HEK293 (cell line): Measurements from ENCODE around the gene EIF4E1B.
A peak's percentile ranks its signal among the peaks of the same experiment; 100 is the strongest.

Experiments used
- CTCF ChIA-PET: fragments of 350-600 bp; formaldehyde crosslinking; extraction: SDS; loops from one replicate; lab custom pipeline; 2021; ENCODE audit warnings: antibody characterized with exemption; lab: Yijun Ruan, JAX
- POLR2A ChIA-PET: fragments of 300-600 bp; formaldehyde crosslinking; extraction: SDS; loops from one replicate; lab custom pipeline; 2020; ENCODE audit warnings: antibody characterized with exemption, inconsistent platforms; lab: Yijun Ruan, JAX
- H3K27ac ChIP-seq: fragments of 200-500 bp; sonication (Bioruptor generic); 2 replicates; pipeline ENCODE4 v1.5.1; 2014; ENCODE audit warnings: low read depth, low read length, control low read depth, inconsistent platforms; ENCODE audit errors: extremely low read depth
- H3K36me3 ChIP-seq, 2 experiments: fragments of 200-500 bp in 1 of 2; sonication (Bioruptor generic) in 1 of 2; 1 replicate in 1 of 2; 2 replicates in 1 of 2; pipeline ENCODE4 v1.5.1; 2014 to 2017; ENCODE audit warnings: inconsistent platforms in 2 of 2, low read length in 2 of 2; ENCODE audit not compliant: control insufficient read depth in 2 of 2, insufficient read depth in 1 of 2
- H3K4me1 ChIP-seq: fragments of 200-500 bp; sonication (Bioruptor generic); 2 replicates; pipeline ENCODE4 v1.5.1; 2014; ENCODE audit warnings: mild to moderate bottlenecking, low read length, inconsistent platforms; ENCODE audit not compliant: control insufficient read depth, insufficient read depth
- H3K4me3 ChIP-seq: 2 replicates; pipeline ENCODE4 v1.5.1; 2011; ENCODE audit warnings: low read depth, mild to moderate bottlenecking, control low read depth, low read length, moderate library complexity
- H3K9me3 ChIP-seq: fragments of 200-500 bp; sonication (Bioruptor generic); 2 replicates; pipeline ENCODE4 v1.5.1; 2014; ENCODE audit warnings: low read depth, low read length, inconsistent platforms; ENCODE audit not compliant: control insufficient read depth, insufficient read depth
- BCL11A ChIP-seq: fragments of 450-650 bp; formaldehyde crosslinking; IDR thresholded peaks from 2 replicates; pipeline ENCODE4 v1.5.1; 2016; ENCODE audit warnings: low read depth, missing biosample characterization, missing genetic modification characterization
- PRDM1 ChIP-seq: fragments of 450-650 bp; formaldehyde crosslinking; IDR thresholded peaks from 2 replicates; pipeline ENCODE4; 2016; ENCODE audit warnings: missing biosample characterization, missing genetic modification characterization
- ZEB2 ChIP-seq: fragments of 450-650 bp; formaldehyde crosslinking; IDR thresholded peaks from 2 replicates; pipeline ENCODE4 v1.5.1; 2016; ENCODE audit warnings: missing biosample characterization, missing genetic modification characterization
- ZNF169 ChIP-seq: fragments of 450-650 bp; formaldehyde crosslinking; IDR thresholded peaks from 2 replicates; pipeline ENCODE4 v1.5.1; 2016; ENCODE audit warnings: missing biosample characterization, missing genetic modification characterization
- ZNF239 ChIP-seq: fragments of 450-650 bp; formaldehyde crosslinking; IDR thresholded peaks from 2 replicates; pipeline ENCODE4 v1.5.1; 2016; ENCODE audit warnings: missing biosample characterization, missing genetic modification characterization
- ZNF266 ChIP-seq: fragments of 450-650 bp; formaldehyde crosslinking; IDR thresholded peaks from 2 replicates; pipeline ENCODE4 v1.5.1; 2016; ENCODE audit warnings: missing biosample characterization, missing genetic modification characterization, low read depth
- ZNF341 ChIP-seq: fragments of 450-650 bp; formaldehyde crosslinking; IDR thresholded peaks from 2 replicates; pipeline ENCODE4; 2016; ENCODE audit warnings: low read depth, missing biosample characterization, missing genetic modification characterization
- ZNF473 ChIP-seq: fragments of 450-650 bp; formaldehyde crosslinking; IDR thresholded peaks from 2 replicates; pipeline ENCODE4 v1.5.1; 2017; ENCODE audit warnings: missing biosample characterization, missing genetic modification characterization
- ZNF514 ChIP-seq: fragments of 450-650 bp; formaldehyde crosslinking; IDR thresholded peaks from 2 replicates; pipeline ENCODE4 v1.5.1; 2016; ENCODE audit warnings: missing biosample characterization, missing genetic modification characterization
- ZNF560 ChIP-seq: fragments of 450-650 bp; formaldehyde crosslinking; IDR thresholded peaks from 2 replicates; pipeline ENCODE4 v1.5.1; 2017; ENCODE audit warnings: missing biosample characterization, missing genetic modification characterization, borderline replicate concordance
- ZNF626 ChIP-seq: fragments of 450-650 bp; sonication (Bioruptor Pico); formaldehyde crosslinking; IDR thresholded peaks from 2 replicates; pipeline ENCODE4 v1.5.1; 2018; ENCODE audit warnings: missing biosample characterization, missing genetic modification characterization, inconsistent platforms
- ZNF670 ChIP-seq: fragments of 450-650 bp; formaldehyde crosslinking; IDR thresholded peaks from 2 replicates; pipeline ENCODE4 v1.5.1; 2016; ENCODE audit warnings: missing biosample characterization, missing genetic modification characterization, low read depth
- ZNF791 ChIP-seq: fragments of 450-650 bp; formaldehyde crosslinking; IDR thresholded peaks from 2 replicates; pipeline ENCODE4 v1.5.1; 2016; ENCODE audit warnings: missing biosample characterization, missing genetic modification characterization
- ZSCAN23 ChIP-seq: fragments of 450-650 bp; formaldehyde crosslinking; IDR thresholded peaks from 2 replicates; pipeline ENCODE4 v1.5.1; 2016; ENCODE audit warnings: missing biosample characterization, missing genetic modification characterization
- TF ChIP-seq, protein P1 (sequence below): fragments of 450-650 bp; formaldehyde crosslinking; IDR thresholded peaks from 2 replicates; pipeline ENCODE4 v1.5.1; 2016; ENCODE audit warnings: missing biosample characterization, missing genetic modification characterization
- TF ChIP-seq, protein P2 (sequence below): fragments of 450-650 bp; formaldehyde crosslinking; IDR thresholded peaks from 2 replicates; pipeline ENCODE4 v1.5.1; 2016; ENCODE audit warnings: missing biosample characterization, missing genetic modification characterization
- TF ChIP-seq, protein P3 (sequence below): fragments of 450-650 bp; formaldehyde crosslinking; IDR thresholded peaks from 2 replicates; pipeline ENCODE4 v1.5.1; 2016; ENCODE audit warnings: missing biosample characterization, missing genetic modification characterization, low read depth
- TF ChIP-seq, protein P4 (sequence below): fragments of 450-650 bp; formaldehyde crosslinking; IDR thresholded peaks from 2 replicates; pipeline ENCODE4 v1.5.0; 2017; ENCODE audit warnings: missing biosample characterization, missing genetic modification characterization, borderline replicate concordance
- TF ChIP-seq, protein P5 (sequence below): fragments of 450-650 bp; formaldehyde crosslinking; IDR thresholded peaks from 2 replicates; pipeline ENCODE4 v1.5.1; 2016; ENCODE audit warnings: missing biosample characterization, missing genetic modification characterization

The EIF4E1B gene

DNA sequence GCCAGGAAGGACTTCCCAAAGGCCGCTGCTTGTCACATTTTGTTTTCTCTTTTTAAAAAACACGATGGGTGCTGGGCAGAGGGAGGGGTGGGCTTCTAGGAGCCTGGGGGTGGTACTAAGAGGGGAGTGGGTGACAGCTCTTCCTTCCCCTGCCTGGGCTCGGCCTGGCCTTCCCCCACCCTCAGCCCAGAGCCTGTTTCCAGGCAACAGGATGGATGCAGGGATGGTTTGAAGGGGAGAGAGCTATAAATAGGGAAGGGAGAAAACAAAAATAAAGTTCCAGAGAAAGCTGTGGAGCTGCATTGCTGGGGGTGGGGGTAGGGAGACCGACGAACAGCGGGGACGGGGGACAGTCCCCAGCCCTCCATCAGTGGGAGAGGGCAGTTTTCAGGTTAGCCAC is 14.0 kb upstream of the EIF4E1B start:
- Histone ChIP-seq H3K9me3 (no peaks in the 10 kb centered on the region), H3K4me3 (no peak overlapping the region), H3K4me1 (peaks cover 6% of the 10 kb centered on the region; the same call in 1 of the 2 replicates), H3K36me3 (no peaks in the 10 kb centered on the region), H3K27ac (no peak overlapping the region)
- POLR2A ChIA-PET = interaction anchor here (0.6 kb wide), 1 partner anchor 22 kb away, joined by 4 read pairs; no protein-coding TSS in a partner anchor
- CTCF ChIA-PET = interaction anchor here (0.7 kb wide), 1 partner anchor 52 kb away, joined by 4 read pairs; no protein-coding TSS in a partner anchor
- TF ChIP-seq, protein P1, sequence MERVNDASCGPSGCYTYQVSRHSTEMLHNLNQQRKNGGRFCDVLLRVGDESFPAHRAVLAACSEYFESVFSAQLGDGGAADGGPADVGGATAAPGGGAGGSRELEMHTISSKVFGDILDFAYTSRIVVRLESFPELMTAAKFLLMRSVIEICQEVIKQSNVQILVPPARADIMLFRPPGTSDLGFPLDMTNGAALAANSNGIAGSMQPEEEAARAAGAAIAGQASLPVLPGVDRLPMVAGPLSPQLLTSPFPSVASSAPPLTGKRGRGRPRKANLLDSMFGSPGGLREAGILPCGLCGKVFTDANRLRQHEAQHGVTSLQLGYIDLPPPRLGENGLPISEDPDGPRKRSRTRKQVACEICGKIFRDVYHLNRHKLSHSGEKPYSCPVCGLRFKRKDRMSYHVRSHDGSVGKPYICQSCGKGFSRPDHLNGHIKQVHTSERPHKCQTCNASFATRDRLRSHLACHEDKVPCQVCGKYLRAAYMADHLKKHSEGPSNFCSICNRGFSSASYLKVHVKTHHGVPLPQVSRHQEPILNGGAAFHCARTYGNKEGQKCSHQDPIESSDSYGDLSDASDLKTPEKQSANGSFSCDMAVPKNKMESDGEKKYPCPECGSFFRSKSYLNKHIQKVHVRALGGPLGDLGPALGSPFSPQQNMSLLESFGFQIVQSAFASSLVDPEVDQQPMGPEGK (tag by site-specific recombination) = no peak
- peak; percentile 47; the same call in 1 of the 2 replicates for TF ChIP-seq PRDM1 (tag by site-specific recombination)
- TF ChIP-seq, all 188 proteins: peak for 1

DNA sequence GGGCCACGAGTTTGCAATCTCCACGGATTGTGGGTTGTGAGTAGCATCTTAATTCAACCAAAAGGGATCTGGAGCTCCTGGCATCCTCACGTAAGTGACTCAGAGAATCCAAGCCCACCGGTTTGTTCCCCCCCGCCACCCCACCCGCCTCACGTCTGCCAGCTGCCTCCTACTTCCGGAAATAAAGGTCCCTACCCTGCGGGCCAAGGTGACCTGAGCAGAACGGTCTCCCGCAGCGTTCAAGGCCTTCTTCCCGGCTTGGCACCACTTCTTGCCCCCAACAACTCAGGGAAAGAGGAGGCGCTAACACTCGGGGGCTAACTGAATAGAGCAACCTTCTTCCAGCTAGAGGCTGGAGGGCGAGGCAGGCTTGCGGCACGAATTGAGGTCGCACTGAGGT is 11.7 kb upstream of the EIF4E1B start:
- Histone ChIP-seq H3K4me3 (no peak overlapping the region), H3K27ac (no peak overlapping the region), H3K9me3 (no peaks in the 10 kb centered on the region), H3K4me1 (peaks cover 4% of the 10 kb centered on the region; the same call in 1 of the 2 replicates), H3K36me3 (no peaks in the 10 kb centered on the region)
- POLR2A ChIA-PET = no interaction called here
- CTCF ChIA-PET = no interaction called here
- TF ChIP-seq ZNF560 = no peak
- TF ChIP-seq, protein P2, sequence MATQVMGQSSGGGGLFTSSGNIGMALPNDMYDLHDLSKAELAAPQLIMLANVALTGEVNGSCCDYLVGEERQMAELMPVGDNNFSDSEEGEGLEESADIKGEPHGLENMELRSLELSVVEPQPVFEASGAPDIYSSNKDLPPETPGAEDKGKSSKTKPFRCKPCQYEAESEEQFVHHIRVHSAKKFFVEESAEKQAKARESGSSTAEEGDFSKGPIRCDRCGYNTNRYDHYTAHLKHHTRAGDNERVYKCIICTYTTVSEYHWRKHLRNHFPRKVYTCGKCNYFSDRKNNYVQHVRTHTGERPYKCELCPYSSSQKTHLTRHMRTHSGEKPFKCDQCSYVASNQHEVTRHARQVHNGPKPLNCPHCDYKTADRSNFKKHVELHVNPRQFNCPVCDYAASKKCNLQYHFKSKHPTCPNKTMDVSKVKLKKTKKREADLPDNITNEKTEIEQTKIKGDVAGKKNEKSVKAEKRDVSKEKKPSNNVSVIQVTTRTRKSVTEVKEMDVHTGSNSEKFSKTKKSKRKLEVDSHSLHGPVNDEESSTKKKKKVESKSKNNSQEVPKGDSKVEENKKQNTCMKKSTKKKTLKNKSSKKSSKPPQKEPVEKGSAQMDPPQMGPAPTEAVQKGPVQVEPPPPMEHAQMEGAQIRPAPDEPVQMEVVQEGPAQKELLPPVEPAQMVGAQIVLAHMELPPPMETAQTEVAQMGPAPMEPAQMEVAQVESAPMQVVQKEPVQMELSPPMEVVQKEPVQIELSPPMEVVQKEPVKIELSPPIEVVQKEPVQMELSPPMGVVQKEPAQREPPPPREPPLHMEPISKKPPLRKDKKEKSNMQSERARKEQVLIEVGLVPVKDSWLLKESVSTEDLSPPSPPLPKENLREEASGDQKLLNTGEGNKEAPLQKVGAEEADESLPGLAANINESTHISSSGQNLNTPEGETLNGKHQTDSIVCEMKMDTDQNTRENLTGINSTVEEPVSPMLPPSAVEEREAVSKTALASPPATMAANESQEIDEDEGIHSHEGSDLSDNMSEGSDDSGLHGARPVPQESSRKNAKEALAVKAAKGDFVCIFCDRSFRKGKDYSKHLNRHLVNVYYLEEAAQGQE (tag by site-specific recombination) = no peak
- no peak for TF ChIP-seq ZEB2 (tag by site-specific recombination)
- TF ChIP-seq ZNF266 (tag by site-specific recombination) = no peak
- no peak for TF ChIP-seq BCL11A (tag by site-specific recombination)
- no peak for TF ChIP-seq ZNF473
- no peak for TF ChIP-seq ZNF239 (tag by site-specific recombination)
- TF ChIP-seq, protein P3, sequence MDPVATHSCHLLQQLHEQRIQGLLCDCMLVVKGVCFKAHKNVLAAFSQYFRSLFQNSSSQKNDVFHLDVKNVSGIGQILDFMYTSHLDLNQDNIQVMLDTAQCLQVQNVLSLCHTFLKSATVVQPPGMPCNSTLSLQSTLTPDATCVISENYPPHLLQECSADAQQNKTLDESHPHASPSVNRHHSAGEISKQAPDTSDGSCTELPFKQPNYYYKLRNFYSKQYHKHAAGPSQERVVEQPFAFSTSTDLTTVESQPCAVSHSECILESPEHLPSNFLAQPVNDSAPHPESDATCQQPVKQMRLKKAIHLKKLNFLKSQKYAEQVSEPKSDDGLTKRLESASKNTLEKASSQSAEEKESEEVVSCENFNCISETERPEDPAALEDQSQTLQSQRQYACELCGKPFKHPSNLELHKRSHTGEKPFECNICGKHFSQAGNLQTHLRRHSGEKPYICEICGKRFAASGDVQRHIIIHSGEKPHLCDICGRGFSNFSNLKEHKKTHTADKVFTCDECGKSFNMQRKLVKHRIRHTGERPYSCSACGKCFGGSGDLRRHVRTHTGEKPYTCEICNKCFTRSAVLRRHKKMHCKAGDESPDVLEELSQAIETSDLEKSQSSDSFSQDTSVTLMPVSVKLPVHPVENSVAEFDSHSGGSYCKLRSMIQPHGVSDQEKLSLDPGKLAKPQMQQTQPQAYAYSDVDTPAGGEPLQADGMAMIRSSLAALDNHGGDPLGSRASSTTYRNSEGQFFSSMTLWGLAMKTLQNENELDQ (tag by site-specific recombination) = no peak
- TF ChIP-seq ZNF670 (tag by site-specific recombination) = no peak
- TF ChIP-seq ZNF169 (tag by site-specific recombination) = no peak
- no peak for TF ChIP-seq ZNF341
- TF ChIP-seq, protein P4, sequence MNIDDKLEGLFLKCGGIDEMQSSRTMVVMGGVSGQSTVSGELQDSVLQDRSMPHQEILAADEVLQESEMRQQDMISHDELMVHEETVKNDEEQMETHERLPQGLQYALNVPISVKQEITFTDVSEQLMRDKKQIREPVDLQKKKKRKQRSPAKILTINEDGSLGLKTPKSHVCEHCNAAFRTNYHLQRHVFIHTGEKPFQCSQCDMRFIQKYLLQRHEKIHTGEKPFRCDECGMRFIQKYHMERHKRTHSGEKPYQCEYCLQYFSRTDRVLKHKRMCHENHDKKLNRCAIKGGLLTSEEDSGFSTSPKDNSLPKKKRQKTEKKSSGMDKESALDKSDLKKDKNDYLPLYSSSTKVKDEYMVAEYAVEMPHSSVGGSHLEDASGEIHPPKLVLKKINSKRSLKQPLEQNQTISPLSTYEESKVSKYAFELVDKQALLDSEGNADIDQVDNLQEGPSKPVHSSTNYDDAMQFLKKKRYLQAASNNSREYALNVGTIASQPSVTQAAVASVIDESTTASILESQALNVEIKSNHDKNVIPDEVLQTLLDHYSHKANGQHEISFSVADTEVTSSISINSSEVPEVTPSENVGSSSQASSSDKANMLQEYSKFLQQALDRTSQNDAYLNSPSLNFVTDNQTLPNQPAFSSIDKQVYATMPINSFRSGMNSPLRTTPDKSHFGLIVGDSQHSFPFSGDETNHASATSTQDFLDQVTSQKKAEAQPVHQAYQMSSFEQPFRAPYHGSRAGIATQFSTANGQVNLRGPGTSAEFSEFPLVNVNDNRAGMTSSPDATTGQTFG (tag by site-specific recombination) = no peak
- TF ChIP-seq, protein P5, sequence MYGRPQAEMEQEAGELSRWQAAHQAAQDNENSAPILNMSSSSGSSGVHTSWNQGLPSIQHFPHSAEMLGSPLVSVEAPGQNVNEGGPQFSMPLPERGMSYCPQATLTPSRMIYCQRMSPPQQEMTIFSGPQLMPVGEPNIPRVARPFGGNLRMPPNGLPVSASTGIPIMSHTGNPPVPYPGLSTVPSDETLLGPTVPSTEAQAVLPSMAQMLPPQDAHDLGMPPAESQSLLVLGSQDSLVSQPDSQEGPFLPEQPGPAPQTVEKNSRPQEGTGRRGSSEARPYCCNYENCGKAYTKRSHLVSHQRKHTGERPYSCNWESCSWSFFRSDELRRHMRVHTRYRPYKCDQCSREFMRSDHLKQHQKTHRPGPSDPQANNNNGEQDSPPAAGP = no peak
- no peak for TF ChIP-seq ZNF514 (tag by site-specific recombination)
- no peak for TF ChIP-seq ZNF626
- TF ChIP-seq ZNF791 (tag by site-specific recombination) = no peak
- no peak for TF ChIP-seq ZSCAN23 (tag by site-specific recombination)
